GM21619 (cell line): ENCODE results near the gene GNB5.
"Not testable (repeated sequence)": the region's sequence is repeated elsewhere in the genome, so short reads cannot be mapped to it uniquely, and the experiment has no call there.

Experiments
- ATAC-seq: cut with Tn5 transposase; IDR thresholded peaks from one replicate; pipeline ENCODE4 v1.9.1; 2021; ENCODE audit not compliant: unreplicated experiment

The GNB5 gene

DNA sequence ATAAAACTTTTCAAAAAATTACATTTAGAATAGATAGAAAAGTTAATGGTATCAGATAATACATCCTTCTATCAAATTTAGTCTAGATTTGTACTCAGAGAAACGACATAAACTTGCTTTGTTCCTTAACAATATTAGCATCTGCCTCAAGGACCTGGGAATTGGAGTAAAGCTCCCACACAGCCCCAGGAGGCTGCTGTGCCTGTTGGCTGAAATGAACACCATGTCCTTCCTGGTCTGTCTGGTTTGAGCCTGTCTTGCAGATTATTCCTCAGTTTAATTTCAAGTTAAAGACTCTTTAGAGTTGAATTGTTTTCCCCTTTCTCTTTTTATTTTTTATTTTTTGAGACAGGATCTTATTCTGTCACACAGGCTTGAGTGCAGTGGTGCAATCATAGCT is 19.4 kb downstream of the GNB5 start:
- ATAC-seq: no peak

DNA sequence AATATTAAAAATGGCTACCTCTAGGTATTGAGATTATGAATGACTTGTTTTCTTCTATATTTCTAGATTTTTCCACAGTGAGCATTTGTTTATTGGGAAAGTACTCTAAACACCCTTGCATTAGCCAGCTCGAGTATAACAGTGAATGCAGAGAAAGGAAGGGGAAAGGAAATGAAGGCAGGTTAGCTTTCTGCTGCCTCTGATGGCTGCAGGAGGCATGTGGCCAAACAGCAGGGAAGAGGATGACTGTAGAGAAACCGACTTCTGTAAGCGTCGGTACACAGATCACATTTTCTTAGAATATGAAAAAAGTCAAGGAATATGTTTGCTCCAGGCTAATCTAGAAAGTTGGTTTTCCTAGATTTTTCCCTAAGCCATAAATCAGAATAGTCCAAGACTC is 19.8 kb downstream of the GNB5 start:
- ATAC-seq: no peak

- not testable (repeated sequence) for ATAC-seq
Observed at GRCh38 chr15:52170199-52170598, 21.0 kb downstream of the GNB5 start.

DNA sequence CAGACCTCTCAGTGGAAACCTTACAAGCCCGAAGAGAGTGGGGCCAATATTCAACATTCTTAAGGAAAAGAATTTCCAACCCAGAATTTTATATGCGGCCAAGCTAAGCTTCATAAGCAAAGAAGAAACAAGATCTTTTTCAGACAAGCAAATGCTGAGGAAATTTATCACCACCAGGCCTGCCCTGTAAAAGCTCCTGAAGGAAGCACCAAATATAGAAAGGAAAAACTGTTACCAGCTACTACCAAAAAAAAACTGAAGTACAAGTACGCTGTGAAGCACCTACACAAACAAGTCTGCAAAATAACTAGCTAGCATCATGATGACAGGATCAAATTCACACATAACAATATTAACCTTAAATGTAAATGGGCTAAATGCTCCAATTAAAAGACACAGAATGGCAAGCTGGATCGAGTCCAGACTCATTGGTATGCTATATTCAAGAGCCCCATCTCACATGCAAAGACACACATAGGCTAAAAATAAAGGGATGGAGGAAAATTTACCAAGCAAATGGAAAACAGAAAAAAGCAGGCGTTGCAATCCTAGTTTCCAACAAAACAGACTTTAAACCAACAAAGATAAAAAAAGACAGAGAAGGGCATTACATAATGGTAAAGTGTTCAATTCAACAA is 25.6 kb downstream of the GNB5 start:
- not testable (repeated sequence) for ATAC-seq

DNA sequence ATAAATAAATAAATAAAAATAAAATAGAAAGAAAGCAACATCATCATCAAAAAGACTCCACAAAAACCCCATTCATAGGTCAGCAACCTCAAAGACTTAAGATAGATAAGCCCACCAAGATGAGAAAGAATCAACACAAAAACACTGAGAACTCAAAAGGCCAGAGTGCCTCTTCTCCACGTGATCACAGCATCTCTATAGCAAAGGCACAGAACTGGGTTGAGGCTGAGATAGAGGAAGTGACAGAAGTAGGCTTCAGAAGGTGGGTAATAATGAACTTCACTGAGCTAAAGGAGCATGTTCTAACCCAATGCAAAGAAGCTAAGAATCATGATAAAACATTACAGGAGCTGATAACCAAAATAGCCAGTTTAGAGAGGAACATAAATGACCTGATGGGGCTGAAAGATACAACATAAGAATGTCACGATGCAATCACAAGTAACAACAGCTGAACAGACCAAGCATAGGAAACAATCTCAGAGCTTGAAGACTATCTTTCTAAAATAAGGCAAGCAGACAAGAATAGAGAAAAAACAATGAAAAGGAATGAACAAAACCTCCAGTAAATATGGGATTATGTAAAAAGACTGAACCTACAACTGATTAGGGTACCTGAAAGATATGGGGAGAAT is 26.4 kb downstream of the GNB5 start:
- no peak for ATAC-seq

- ATAC-seq: no peak
Observed at GRCh38 chr15:52163321-52164190, 27.6 kb downstream of the GNB5 start.

DNA sequence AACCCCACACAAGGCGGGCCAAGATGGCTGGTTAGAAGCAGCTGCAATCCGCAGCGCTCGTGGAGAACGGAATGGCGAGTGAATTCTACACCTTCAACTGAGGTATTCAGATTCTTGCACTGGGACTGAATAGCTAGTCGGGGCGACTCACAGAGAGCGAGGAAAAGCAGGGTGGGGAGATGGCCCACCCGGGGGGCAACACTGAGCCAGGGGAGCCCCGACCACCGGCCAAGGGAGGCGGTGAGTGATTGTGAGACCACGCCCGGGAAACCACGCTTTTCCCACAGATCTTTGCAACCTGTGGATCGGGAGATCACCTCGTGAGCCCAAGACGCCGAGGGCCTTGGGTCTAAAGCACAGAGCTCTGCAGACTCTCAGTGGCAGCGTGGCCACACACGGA is 28.3 kb downstream of the GNB5 start:
- ATAC-seq: no peak

DNA sequence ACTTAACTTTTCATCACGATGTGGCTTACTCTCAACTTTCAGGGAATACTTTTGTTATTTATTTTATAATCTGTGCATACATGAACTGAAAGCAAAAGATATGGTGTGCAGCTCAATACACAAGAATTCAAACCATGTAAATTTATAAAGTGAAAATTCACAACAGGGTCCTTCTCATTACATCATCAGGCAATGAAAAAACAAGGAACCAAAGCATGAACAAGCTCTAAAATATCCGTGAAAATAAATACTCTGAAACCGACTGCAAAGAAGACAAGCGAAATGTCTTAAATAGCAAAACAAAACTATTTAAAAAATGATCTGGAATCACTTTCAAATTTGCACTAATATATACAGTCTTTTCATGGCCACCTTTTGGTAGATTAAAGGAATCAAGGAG is 28.9 kb downstream of the GNB5 start:
- no peak for ATAC-seq

DNA sequence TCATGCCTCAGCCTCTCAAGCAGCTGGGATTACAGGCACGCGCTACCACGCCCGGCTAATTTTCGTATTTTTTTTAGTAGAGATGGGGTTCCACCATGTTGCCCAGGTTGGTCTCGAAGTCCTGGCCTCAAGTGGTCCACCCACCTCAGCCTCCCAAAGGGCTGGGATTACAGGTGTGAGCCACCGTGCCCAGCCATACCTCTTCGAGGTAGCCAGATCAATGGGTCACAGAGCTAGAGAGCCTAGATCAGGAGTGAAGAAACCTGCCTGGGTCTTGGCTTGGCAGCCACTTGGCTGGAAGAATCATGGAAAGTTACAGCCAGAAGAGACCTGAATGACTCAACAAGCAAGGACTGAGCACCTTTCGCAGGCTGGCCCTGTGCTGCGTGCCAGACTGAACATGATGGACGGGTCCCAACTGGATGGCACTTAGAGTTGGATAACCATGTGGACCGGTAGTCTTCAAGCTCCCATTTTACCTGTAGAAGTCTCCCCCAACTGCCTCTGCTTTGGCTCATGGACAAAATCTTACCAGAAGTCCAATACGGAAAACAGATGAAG is 29.7 kb downstream of the GNB5 start:
- no peak for ATAC-seq

GRCh38 chr15:52159645-52160044 is 31.5 kb downstream of the GNB5 start:
- ATAC-seq: no peak

- ATAC-seq: no peak
Observed at GRCh38 chr15:52158084-52158765, 33.0 kb downstream of the GNB5 start.

DNA sequence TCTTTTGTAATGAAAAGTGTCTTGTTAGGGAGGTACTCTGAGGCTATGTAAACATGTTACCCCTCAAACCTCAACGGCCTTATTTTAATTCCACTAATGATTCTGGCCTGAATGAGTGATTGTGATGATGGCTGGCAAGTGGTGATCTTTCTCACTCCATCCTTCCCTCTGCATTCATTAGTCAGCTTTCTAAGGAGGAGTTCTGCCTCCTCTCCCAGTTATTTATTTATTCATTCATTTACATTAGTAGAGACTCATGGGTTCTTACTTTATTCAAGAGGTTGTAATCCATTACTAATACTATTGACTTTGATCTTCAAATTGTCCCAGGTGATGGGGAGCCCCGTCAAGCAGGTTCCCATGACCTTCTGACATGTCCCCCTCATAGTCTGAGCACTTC is 35.3 kb downstream of the GNB5 start:
- ATAC-seq: no peak

- ATAC-seq: no peak
Observed at GRCh38 chr15:52154896-52155865, 36.0 kb downstream of the GNB5 start.

DNA sequence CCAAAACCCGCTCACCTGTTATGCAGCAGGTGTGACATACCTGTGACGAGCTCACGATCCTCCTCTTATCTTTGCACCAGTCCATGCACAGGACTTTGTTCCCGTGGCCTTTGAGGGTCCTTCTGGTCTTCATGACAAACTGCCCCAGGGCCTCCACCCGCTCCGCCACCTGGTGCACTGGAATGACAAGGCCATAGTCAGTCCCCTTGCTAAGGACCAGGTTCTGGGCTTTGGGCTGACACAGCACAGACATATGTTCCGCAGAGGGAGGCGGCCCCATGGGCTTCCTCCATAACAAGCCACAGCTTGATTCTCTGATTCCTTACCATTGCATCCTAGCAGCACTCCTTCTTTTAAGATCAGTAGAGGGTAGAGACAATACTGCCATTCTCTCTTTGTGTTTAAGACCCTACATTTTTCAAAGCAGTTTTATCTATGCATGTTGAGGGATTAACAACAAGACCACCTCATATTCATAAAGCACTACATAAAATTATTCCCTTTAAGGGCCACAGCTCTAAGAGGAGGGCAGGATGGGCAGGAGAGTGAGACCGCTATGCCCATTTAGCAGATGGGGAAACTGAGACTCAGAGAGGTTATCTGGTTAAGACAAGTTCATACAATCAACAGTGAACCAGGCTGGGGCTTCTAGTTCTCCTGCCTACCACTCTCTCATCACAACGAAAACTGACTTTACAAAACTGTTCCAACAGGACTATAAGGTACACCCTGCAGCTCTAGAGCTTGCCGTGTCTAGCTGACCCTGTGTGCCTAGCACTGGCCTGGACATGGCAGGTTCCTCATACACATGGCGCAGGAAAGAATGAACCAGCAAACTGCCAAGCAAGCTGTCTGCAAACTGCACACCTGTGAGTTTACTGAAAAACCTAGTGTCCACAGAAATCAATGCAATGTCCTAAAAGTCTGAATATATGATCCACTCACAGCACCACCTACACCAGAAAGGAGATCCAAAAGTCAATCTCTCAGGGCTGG is 37.0 kb downstream of the GNB5 start:
- no peak for ATAC-seq

DNA sequence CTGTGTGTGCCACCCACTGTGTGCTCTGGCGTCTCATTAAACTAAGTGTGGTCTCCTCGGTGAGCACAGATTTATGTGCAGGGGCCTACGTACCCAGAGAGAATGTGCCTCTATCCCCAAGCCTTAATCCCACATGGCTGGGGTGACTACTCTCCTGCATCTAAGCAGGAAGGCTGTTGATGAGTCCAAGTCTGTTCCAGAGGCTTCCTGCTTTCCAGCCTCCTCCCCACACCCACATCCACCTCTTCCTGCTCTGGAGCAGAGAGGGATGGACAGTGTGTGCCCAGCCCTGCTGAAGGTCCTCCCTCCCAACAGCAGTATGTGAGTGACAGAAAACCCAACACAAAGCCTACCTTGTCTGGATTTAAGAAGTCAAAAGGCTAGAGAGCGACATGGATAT is 39.8 kb downstream of the GNB5 start:
- no peak for ATAC-seq

DNA sequence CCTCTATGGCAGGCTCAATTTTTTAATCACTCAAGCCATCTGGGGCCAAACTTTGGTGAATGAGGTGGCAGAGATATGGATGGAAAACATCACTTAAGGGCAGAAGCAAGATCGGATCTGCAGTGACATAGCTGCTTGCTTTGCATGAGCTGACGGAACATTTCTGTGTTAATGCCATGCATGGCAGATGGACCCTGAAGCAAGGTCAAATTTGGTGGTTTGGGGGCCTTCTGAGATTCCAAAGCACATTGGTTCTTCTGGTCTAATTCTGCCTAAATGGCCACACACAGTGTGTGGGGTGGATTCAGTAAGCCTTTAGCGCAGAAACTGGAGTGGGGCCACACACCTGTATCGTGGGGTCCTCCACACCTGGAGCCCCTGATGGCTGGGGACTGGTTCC is 40.3 kb downstream of the GNB5 start:
- no peak for ATAC-seq

DNA sequence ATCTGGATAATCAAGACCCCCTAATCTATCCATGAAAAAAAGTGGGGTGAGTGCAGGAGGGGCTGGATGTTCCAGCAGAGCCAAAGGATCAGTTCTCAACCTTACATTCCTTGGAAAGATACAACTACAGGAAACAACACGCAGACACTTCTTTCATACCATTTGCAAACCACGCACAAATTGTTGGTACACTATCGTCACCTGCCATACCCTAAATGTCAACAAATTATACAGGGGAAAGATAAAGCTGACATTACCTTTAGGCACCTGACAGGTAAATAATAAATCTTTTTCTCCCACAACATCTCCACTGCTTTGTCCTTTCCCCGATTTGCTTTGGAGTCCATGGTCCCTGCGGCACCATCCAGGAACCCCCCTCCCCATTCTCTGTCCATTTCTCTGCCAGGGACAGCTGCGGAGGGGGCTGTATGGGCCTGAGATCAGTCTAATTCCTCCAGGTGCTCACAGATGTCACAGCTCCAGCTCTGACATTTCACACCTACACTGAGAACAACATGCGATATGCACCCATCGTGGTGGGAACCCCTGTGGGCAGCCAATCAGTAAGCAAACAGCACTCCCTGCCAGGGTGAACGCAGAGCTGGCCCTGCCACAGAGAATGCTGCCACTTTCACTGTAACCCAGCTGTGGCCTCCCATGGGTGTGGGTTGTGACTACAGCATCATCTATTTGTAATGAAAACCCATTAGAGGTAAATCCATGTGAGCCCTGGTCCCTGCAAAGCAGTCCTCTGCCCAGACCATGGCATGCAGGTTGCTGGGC is 41.0 kb downstream of the GNB5 start:
- ATAC-seq: no peak

GRCh38 chr15:52148403-52148802 is 42.8 kb downstream of the GNB5 start:
- ATAC-seq: no peak
